IPS-20b (cell line): Measurements from ENCODE around the gene ZFYVE9.

ENCODE experiments used
- H3K27ac ChIP-seq: one replicate; pipeline ENCODE4 v1.5.1; 2013; ENCODE audit warnings: low read length
- H3K27me3 ChIP-seq: 2 replicates; pipeline ENCODE4 v1.6.1; 2013; ENCODE audit warnings: mild to moderate bottlenecking, low read length, inconsistent platforms; ENCODE audit not compliant: insufficient read depth
- H3K36me3 ChIP-seq: 2 replicates; pipeline ENCODE4 v1.6.1; 2013; ENCODE audit warnings: low read depth, mild to moderate bottlenecking, inconsistent platforms, low read length, moderate library complexity; ENCODE audit not compliant: insufficient read depth
- H3K4me1 ChIP-seq: 2 replicates; pipeline ENCODE4 v1.6.1; 2013; ENCODE audit warnings: mild to moderate bottlenecking, control low read depth, inconsistent platforms, low read length, moderate library complexity; ENCODE audit not compliant: insufficient read depth
- H3K4me3 ChIP-seq: 2 replicates; pipeline ENCODE4 v1.5.1; 2013; ENCODE audit warnings: mild to moderate bottlenecking, low read length, inconsistent platforms
- H3K9ac ChIP-seq: 2 replicates; pipeline ENCODE4 v1.6.1; 2013; ENCODE audit warnings: low read depth, mild to moderate bottlenecking, inconsistent platforms, low read length, moderate library complexity
- H3K9me3 ChIP-seq: 2 replicates; pipeline ENCODE4 v1.6.1; 2013; ENCODE audit warnings: mild to moderate bottlenecking, low read depth, low read length, inconsistent platforms; ENCODE audit not compliant: insufficient read depth

ZFYVE9 gene

DNA sequence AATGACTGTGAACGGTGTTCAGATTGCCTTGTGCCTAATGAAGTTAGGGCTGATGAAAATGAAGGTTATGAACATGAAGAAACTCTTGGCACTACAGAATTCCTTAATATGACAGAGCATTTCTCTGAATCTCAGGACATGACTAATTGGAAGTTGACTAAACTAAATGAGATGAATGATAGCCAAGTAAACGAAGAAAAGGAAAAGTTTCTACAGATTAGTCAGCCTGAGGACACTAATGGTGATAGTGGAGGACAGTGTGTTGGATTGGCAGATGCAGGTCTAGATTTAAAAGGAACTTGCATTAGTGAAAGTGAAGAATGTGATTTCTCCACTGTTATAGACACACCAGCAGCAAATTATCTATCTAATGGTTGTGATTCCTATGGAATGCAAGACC, 96.6 kb downstream of the ZFYVE9 start:
- no peaks in the 10 kb centered on the region for H3K27me3 ChIP-seq
- no peak overlapping the region for H3K27ac ChIP-seq
- H3K9ac ChIP-seq: no peak overlapping the region
- H3K4me3 ChIP-seq: no peak overlapping the region
- H3K9me3 ChIP-seq: no peaks in the 10 kb centered on the region
- 0 out of 2 replicates have a peak, but pooled peaks cover 4% of the 10 kb centered on the region for H3K36me3 ChIP-seq
- no peaks in the 10 kb centered on the region for H3K4me1 ChIP-seq

DNA sequence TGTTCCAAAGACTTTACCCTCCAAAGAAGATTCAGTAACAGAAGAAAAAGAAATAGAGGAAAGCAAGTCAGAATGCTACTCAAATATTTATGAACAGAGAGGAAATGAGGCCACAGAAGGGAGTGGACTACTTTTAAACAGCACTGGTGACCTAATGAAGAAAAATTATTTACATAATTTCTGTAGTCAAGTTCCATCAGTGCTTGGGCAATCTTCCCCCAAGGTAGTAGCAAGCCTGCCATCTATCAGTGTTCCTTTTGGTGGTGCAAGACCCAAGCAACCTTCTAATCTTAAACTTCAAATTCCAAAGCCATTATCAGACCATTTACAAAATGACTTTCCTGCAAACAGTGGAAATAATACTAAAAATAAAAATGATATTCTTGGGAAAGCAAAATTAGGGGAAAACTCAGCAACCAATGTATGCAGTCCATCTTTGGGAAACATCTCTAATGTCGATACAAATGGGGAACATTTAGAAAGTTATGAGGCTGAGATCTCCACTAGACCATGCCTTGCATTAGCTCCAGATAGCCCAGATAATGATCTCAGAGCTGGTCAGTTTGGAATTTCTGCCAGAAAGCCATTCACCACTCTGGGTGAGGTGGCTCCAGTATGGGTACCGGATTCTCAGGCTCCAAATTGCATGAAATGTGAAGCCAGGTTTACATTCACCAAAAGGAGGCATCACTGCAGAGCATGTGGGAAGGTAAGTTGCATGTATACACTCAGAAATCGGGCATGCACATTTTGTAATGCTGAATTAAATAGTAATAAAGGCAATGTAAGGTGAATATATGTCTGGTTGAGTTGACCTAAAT, 97.2 kb downstream of the ZFYVE9 start:
- no peak overlapping the region for H3K4me3 ChIP-seq

DNA sequence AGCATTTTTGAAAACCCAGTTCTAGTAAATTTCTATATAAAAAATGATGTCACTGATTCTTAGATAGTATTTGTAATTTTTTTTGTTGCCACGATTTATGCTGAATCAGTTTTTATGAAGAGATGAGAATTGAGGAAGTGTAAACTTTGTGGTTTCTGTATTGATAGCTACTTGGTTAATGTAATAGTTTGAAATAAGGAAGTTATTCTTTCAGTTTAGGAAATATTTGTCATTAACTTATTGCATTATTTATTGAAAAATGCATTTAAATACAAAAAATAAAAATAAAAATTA, 97.8 kb downstream of the ZFYVE9 start:
- H3K4me1 ChIP-seq: no peaks in the 10 kb centered on the region
- H3K9me3 ChIP-seq: no peaks in the 10 kb centered on the region
- no peaks in the 10 kb centered on the region for H3K27me3 ChIP-seq
- H3K4me3 ChIP-seq: no peak overlapping the region
- H3K36me3 ChIP-seq: 0 out of 2 replicates have a peak, but pooled peaks cover 4% of the 10 kb centered on the region
- H3K9ac ChIP-seq: no peak overlapping the region
- H3K27ac ChIP-seq: no peak overlapping the region

More for the DNA sequence above, 97.2 kb downstream of the ZFYVE9 start:
- H3K36me3 ChIP-seq: 0 out of 2 replicates have a peak, but pooled peaks cover 4% of the 10 kb centered on the region
- H3K4me1 ChIP-seq: no peaks in the 10 kb centered on the region
- H3K9me3 ChIP-seq: no peaks in the 10 kb centered on the region
- no peak overlapping the region for H3K27ac ChIP-seq
- H3K27me3 ChIP-seq: no peaks in the 10 kb centered on the region
- H3K9ac ChIP-seq: no peak overlapping the region

DNA sequence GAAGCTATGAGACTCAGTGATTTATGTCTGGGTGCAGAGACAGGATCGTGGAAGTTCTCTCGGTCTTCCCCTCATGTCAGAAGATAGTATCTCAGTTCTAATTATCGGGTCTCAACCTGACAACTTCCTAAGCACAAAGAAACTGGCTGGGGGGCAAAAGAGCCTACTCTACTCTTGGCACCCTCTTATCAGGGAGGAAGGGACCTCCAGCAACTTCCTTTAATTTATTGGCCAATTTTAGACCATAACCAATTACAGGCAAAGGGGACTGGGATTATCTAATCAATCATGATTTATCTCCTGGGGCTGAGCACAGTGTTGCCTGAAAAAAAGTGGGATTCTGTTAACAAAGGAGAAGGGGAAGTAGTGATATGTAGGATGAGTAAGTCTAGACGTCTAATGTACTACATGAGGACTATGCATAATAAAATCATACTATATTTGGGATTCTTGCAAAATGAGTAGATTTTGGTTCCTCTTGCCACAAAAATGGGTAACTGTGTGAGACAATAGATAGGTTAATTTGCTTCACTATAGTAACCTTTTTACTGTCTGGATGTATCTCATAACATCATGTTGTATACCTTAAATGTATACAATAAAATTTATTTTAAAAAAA, 98.8 kb downstream of the ZFYVE9 start:
- Histone ChIP-seq H3K4me1 (no peaks in the 10 kb centered on the region), H3K27ac (no peak overlapping the region), H3K36me3 (0 out of 2 replicates have a peak, but pooled peaks cover 4% of the 10 kb centered on the region), H3K9ac (no peak overlapping the region), H3K27me3 (no peaks in the 10 kb centered on the region), H3K4me3 (no peak overlapping the region), H3K9me3 (no peaks in the 10 kb centered on the region)

DNA sequence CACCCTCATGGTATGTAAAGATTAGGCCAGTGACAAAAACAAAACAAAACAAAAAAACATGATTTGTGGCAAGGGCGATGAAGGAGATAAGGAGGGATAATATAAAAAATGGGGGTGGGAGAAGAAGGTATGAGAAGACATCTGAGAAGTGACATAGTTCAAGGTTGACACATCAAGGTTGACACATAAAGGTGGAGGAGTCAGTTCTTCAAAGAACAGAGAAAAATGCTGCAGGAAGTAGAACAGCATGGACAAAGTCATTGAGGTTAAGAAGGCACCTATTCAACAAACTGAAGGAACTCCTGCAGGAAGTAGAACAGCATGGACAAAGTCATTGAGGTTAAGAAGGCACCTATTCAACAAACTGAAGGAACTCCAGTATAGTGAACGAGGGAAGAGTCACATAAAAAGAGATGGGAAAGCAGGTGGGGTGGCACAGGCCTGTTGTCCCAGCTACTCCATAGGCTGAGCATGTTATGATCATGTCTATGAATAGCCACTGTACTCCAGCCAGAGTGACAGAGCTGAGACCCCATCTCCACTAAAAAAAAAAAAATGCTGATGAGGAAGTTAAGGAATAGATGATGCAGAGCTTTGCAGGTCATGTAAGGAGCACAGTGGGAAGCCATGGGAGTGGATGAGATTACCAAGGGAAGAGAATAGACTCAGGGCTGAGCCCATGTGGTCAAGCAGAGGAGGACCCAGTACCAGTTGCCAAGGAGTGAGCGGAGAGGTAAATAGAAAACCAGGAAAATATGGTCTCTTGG, 101.5 kb downstream of the ZFYVE9 start:
- Histone ChIP-seq H3K36me3 (no peaks in the 10 kb centered on the region), H3K9me3 (no peaks in the 10 kb centered on the region), H3K4me1 (no peaks in the 10 kb centered on the region), H3K27me3 (no peaks in the 10 kb centered on the region), H3K4me3 (no peak overlapping the region), H3K27ac (no peak overlapping the region), H3K9ac (no peak overlapping the region)

DNA sequence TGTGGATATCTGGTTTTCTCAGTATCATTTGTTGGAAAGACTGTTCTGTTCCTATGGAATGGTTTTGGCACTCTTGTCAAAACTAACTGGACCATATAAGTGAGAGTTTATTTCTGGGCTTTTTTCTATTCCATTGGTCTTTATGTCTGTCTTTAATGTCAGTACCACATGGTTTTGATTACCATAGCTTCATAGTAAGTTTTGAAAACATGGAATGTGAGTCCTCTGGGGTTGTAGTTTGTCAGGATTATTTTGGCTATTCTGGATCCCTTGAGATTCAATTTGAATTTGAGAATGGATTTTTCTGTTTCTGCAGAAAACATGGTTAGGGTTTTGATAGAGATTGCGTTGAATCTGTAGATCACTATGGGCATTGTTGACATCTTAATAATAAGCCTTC, 107.9 kb downstream of the ZFYVE9 start:
- H3K27me3 ChIP-seq: no peaks in the 10 kb centered on the region

DNA sequence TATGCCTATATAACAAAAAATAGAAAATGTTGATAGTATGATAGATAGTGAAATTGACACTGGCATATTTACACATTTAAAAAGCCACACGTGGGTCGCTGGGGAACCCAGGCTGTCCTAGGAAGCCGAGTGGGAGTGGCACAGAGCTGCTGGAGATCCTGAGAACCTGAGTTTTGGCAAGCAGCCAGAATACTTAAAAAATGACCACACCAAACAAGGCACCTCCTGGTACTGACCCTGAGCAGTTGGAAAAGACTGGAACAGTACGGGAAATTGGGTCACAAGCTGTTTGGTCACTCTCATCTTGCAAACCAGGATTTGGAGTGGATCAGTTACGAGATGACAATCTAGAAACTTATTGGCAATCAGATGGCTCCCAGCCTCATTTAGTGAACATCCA, 111.5 kb downstream of the ZFYVE9 start:
- no peak overlapping the region for H3K4me3 ChIP-seq
- no peak overlapping the region for H3K9ac ChIP-seq
- H3K27me3 ChIP-seq: no peaks in the 10 kb centered on the region
- no peaks in the 10 kb centered on the region for H3K36me3 ChIP-seq
- no peak overlapping the region for H3K27ac ChIP-seq
- no peaks in the 10 kb centered on the region; the same call in 1 of the 2 replicates for H3K4me1 ChIP-seq
- no peaks in the 10 kb centered on the region for H3K9me3 ChIP-seq

More for the DNA sequence above, 107.9 kb downstream of the ZFYVE9 start:
- Histone ChIP-seq H3K4me1 (no peaks in the 10 kb centered on the region; the same call in 1 of the 2 replicates), H3K4me3 (no peak overlapping the region), H3K9me3 (no peaks in the 10 kb centered on the region), H3K27ac (no peak overlapping the region), H3K36me3 (no peaks in the 10 kb centered on the region), H3K9ac (no peak overlapping the region)

DNA sequence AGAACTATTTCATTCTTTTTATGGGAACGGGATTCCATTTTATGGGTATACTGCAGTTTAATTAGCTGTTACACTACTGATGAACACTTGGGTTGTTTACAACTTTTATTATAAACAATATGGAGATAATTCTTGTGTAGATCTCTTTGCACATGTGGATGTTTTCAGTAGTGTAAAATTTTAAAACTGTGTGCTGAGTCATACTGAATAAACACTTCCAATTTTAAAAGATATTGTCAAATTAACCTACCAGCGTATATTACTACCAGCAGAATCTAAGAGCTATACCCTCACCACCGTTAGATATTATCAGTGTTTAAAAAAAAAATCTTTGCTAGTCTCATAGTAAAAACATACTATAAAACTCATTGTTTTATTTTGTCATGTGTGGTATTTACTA, 118.0 kb downstream of the ZFYVE9 start:
- H3K36me3 ChIP-seq: no peaks in the 10 kb centered on the region
- no peak overlapping the region for H3K9ac ChIP-seq
- no peaks in the 10 kb centered on the region for H3K4me1 ChIP-seq
- no peak overlapping the region for H3K27ac ChIP-seq
- no peaks in the 10 kb centered on the region for H3K9me3 ChIP-seq
- H3K27me3 ChIP-seq: no peaks in the 10 kb centered on the region
- H3K4me3 ChIP-seq: no peak overlapping the region

DNA sequence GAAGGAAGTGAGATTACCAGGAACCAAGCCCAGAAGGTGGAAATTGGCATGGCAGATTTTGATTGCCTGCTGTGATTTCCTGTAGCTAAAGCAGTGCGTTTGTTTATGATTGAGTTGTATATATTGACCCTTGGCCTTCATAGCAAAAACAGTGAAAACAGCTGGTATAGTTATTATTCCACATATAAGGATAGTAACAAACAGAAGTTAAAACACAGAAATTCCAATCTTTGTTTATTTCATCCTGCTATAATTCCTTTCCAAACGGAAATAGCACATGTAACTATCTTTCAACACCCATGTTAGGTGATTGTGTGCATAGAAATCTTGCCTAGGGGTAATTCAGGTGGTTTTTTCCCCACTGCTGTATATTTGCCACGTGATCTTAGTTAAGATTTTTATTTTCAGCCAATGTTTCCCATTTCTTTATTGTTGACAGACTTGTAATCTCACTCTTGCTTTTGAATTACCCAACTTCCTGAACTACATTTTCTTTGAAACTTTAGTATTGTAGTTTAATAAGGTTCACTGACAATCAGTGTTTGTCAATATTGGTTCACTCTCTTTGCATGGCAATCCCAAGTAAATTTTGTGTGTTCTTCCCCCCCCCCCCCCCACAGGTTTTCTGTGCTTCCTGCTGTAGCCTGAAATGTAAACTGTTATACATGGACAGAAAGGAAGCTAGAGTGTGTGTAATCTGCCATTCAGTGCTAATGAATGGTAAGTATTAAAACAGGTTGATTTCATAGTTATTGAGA, 121.4 kb downstream of the ZFYVE9 start:
- Histone ChIP-seq H3K27ac (no peak overlapping the region), H3K9me3 (no peaks in the 10 kb centered on the region), H3K4me1 (peaks cover 4% of the 10 kb centered on the region; the same call in 1 of the 2 replicates), H3K27me3 (no peaks in the 10 kb centered on the region), H3K9ac (no peak overlapping the region), H3K36me3 (no peaks in the 10 kb centered on the region), H3K4me3 (no peak overlapping the region)

DNA sequence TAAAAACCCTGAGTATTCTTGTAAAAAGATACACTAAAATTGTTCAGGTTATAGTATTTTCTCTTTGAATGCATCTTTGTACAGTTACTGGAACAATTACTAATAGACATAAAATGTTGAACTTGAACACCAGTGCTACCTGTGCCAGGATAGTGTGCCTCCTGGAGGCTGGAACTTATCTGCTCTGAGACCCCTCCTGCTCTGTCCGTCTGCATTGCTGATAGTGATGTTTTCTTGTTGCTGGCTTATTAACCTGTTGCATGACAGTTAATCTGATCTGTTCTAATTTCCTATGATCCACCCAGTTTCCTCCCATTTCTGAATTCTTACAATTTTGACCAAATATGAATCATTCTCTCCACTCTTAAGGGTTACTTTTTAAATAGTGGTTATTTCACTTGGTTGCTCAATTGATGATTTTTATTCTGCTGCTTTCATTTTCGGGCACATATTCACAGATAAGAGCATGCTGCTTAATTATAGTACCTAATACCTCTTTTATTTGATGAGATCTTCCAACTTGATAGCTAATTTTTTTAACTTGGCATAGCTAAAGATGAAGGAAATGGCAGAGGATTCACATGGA, 122.7 kb downstream of the ZFYVE9 start:
- H3K9me3 ChIP-seq: no peaks in the 10 kb centered on the region
- no peaks in the 10 kb centered on the region for H3K36me3 ChIP-seq
- peaks cover 4% of the 10 kb centered on the region; the same call in 1 of the 2 replicates for H3K4me1 ChIP-seq
- no peak overlapping the region for H3K27ac ChIP-seq
- H3K9ac ChIP-seq: no peak overlapping the region
- H3K4me3 ChIP-seq: no peak overlapping the region
- H3K27me3 ChIP-seq: no peaks in the 10 kb centered on the region

DNA sequence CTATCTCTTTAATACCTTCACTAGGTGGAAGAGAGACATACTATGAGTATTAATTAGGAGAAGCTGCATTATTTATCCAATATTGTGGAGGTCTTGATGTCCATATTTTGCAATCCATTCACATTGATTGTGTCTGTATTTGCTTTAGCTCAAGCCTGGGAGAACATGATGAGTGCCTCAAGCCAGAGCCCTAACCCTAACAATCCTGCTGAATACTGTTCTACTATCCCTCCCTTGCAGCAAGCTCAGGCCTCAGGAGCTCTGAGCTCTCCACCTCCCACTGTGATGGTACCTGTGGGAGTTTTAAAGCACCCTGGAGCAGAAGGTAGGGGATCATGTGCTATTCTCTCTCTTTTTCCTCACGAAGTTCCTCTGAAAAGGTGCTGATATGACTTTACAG, 124.6 kb downstream of the ZFYVE9 start:
- no peaks in the 10 kb centered on the region for H3K27me3 ChIP-seq
- H3K9me3 ChIP-seq: no peaks in the 10 kb centered on the region

More for the DNA sequence above, 124.6 kb downstream of the ZFYVE9 start:
- Histone ChIP-seq H3K4me1 (peaks cover 4% of the 10 kb centered on the region; the same call in 1 of the 2 replicates), H3K4me3 (no peak overlapping the region), H3K9ac (no peak overlapping the region), H3K36me3 (no peaks in the 10 kb centered on the region), H3K27ac (no peak overlapping the region)
